ENCODE results near the gene RPS3. TPM values are rescaled to one million over a fixed set of nuclear protein-coding genes. Genes with fewer than 3 reads are reported as not detected.
A peak's percentile ranks its signal among the peaks of the same experiment; 100 is the strongest.

RPS3 gene
- total and polyA plus RNA-seq, 9 of the 15 experiments (the other 6 are each of a cell fraction or from before 2014, with no cell fraction given): 2,700 to 5,771 (median 3,679) TPM

DNA sequence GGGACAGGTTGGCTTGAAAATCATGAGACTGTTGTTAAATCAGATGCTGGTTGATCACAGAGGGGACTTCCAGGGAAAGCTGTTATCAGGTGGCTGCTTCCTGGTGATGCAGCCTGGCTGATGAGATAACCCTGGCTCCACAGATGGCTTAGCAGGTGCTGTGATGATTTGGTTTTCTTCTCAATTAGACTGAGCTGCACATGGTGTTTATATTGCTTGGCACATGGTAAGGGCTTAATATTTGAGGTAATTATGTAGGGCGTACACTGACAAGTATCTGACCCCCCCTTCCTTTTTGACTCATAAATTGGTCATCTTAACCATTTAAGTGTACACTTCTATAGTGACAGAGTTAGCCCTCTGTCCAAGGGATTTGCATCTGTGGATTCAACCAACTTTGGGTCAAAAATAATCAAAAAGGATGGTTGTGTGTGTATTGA, 7.0 kb downstream of the RPS3 start (continued):
- TF ChIP-seq, protein P1, sequence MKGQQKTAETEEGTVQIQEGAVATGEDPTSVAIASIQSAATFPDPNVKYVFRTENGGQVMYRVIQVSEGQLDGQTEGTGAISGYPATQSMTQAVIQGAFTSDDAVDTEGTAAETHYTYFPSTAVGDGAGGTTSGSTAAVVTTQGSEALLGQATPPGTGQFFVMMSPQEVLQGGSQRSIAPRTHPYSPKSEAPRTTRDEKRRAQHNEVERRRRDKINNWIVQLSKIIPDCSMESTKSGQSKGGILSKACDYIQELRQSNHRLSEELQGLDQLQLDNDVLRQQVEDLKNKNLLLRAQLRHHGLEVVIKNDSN (CRISPR knock-in tag; IDR thresholded peaks at IDR 0.05): no peak
- peak; percentile 77; the same call in 1 of the 2 replicates for TF ChIP-seq ZNF311 (CRISPR knock-in tag; IDR thresholded peaks at IDR 0.05)
- TF ChIP-seq MBD2 (IDR thresholded peaks at IDR 0.05; ENCODE audit: borderline replicate concordance, low read depth): 0 out of 2 replicates have a peak, but pooled peaks have one; percentile 30
- TF ChIP-seq, protein P2, sequence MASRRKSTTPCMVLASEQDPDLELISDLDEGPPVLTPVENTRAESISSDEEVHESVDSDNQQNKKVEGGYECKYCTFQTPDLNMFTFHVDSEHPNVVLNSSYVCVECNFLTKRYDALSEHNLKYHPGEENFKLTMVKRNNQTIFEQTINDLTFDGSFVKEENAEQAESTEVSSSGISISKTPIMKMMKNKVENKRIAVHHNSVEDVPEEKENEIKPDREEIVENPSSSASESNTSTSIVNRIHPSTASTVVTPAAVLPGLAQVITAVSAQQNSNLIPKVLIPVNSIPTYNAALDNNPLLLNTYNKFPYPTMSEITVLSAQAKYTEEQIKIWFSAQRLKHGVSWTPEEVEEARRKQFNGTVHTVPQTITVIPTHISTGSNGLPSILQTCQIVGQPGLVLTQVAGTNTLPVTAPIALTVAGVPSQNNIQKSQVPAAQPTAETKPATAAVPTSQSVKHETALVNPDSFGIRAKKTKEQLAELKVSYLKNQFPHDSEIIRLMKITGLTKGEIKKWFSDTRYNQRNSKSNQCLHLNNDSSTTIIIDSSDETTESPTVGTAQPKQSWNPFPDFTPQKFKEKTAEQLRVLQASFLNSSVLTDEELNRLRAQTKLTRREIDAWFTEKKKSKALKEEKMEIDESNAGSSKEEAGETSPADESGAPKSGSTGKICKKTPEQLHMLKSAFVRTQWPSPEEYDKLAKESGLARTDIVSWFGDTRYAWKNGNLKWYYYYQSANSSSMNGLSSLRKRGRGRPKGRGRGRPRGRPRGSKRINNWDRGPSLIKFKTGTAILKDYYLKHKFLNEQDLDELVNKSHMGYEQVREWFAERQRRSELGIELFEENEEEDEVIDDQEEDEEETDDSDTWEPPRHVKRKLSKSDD (conservative IDR thresholded peaks at IDR 0.05; ENCODE audit: low read length): no peak
- TF ChIP-seq, protein P3, sequence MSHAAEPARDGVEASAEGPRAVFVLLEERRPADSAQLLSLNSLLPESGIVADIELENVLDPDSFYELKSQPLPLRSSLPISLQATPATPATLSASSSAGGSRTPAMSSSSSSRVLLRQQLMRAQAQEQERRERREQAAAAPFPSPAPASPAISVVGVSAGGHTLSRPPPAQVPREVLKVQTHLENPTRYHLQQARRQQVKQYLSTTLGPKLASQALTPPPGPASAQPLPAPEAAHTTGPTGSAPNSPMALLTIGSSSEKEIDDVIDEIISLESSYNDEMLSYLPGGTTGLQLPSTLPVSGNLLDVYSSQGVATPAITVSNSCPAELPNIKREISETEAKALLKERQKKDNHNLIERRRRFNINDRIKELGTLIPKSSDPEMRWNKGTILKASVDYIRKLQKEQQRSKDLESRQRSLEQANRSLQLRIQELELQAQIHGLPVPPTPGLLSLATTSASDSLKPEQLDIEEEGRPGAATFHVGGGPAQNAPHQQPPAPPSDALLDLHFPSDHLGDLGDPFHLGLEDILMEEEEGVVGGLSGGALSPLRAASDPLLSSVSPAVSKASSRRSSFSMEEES (CRISPR knock-in tag; IDR thresholded peaks at IDR 0.05): no peak
- TF ChIP-seq KLF16 (IDR thresholded peaks at IDR 0.05): peak; percentile 95
- peak; percentile 91 for TF ChIP-seq KDM1A (IDR thresholded peaks at IDR 0.05)
- peak; percentile 76; the same call in 1 of the 2 replicates for TF ChIP-seq HEY1 (CRISPR knock-in tag; IDR thresholded peaks at IDR 0.05; ENCODE audit: borderline replicate concordance)
- TF ChIP-seq MYC (IDR thresholded peaks at IDR 0.05; ENCODE audit: low read depth, low read length): peak; percentile 73
- TF ChIP-seq MYC (CRISPR knock-in tag; IDR thresholded peaks at IDR 0.05; ENCODE audit: borderline replicate concordance, low read depth): 0 out of 2 replicates have a peak, but pooled peaks have one; percentile 41
- TF ChIP-seq ZNF134 (CRISPR knock-in tag; conservative IDR thresholded peaks at IDR 0.05): peak; percentile 75
- TF ChIP-seq, protein P4, sequence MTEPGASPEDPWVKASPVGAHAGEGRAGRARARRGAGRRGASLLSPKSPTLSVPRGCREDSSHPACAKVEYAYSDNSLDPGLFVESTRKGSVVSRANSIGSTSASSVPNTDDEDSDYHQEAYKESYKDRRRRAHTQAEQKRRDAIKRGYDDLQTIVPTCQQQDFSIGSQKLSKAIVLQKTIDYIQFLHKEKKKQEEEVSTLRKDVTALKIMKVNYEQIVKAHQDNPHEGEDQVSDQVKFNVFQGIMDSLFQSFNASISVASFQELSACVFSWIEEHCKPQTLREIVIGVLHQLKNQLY (CRISPR knock-in tag; conservative IDR thresholded peaks at IDR 0.05): no peak
- peak; percentile 97 for TF ChIP-seq TEAD4 (IDR thresholded peaks at IDR 0.05; ENCODE audit: low read length)
- no peak for TF ChIP-seq TEAD4 (CRISPR knock-in tag; IDR thresholded peaks at IDR 0.05; ENCODE audit: borderline replicate concordance)
- TF ChIP-seq TEAD1 (CRISPR knock-in tag; IDR thresholded peaks at IDR 0.05): peak in 1 of 2 experiments; percentile 66; a peak in 2 of 4 replicates
- TF ChIP-seq PYGO2 (tag; IDR thresholded peaks at IDR 0.05): peak; percentile 29; the same call in 1 of the 2 replicates
- peak; percentile 90; the same call in 1 of the 2 replicates for TF ChIP-seq ZNF175 (CRISPR knock-in tag; IDR thresholded peaks at IDR 0.05; ENCODE audit: low read depth)
- TF ChIP-seq, protein P5, sequence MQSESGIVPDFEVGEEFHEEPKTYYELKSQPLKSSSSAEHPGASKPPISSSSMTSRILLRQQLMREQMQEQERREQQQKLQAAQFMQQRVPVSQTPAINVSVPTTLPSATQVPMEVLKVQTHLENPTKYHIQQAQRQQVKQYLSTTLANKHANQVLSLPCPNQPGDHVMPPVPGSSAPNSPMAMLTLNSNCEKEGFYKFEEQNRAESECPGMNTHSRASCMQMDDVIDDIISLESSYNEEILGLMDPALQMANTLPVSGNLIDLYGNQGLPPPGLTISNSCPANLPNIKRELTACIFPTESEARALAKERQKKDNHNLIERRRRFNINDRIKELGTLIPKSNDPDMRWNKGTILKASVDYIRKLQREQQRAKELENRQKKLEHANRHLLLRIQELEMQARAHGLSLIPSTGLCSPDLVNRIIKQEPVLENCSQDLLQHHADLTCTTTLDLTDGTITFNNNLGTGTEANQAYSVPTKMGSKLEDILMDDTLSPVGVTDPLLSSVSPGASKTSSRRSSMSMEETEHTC (IDR thresholded peaks at IDR 0.05): peak; percentile 81
- TF ChIP-seq, protein P6, sequence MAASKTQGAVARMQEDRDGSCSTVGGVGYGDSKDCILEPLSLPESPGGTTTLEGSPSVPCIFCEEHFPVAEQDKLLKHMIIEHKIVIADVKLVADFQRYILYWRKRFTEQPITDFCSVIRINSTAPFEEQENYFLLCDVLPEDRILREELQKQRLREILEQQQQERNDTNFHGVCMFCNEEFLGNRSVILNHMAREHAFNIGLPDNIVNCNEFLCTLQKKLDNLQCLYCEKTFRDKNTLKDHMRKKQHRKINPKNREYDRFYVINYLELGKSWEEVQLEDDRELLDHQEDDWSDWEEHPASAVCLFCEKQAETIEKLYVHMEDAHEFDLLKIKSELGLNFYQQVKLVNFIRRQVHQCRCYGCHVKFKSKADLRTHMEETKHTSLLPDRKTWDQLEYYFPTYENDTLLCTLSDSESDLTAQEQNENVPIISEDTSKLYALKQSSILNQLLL (CRISPR knock-in tag; IDR thresholded peaks at IDR 0.05; ENCODE audit: borderline replicate concordance): no peak

Measured in K562 (cell line).